UCSD-AML1 (cell line): ENCODE results near the gene DISP1.

Experiments
- DNase-seq: peaks from one replicate; lab custom pipeline; 2025; ENCODE audit not compliant: unreplicated experiment; lab: John Stamatoyannopoulos, UW

DISP1 gene

GRCh38 chr1:222861062-222861461 is 46.2 kb downstream of the DISP1 start:
- DNase-seq, result no peak
